Measurements from ENCODE around the gene KRT77. TPM values are rescaled to one million over a fixed set of nuclear protein-coding genes. Genes with fewer than 3 reads are reported as not detected.

Gene KRT77
- total RNA-seq, 2 experiments from 2014 or later: not detected

- no peak overlapping the region for H3K27ac ChIP-seq (ENCODE audit: low read depth, low read length, poor library complexity, severe bottlenecking)
- H3K4me1 ChIP-seq (ENCODE audit: insufficient read depth, low read length, poor library complexity, severe bottlenecking): no peaks in the 10 kb centered on the region
- H3K9me3 ChIP-seq (ENCODE audit: low read length): no peaks in the 10 kb centered on the region
- no peaks in the 10 kb centered on the region for H3K9me2 ChIP-seq (ENCODE audit: insufficient read depth, low read length)
- no peak overlapping the region for H2AFZ ChIP-seq (ENCODE audit: low read length)
- DNase-seq (ENCODE audit: low spot score): no peak
- no peaks in the 10 kb centered on the region for H3K79me2 ChIP-seq (ENCODE audit: insufficient read depth, low read depth, low read length)
- no peak overlapping the region for H3K4me3 ChIP-seq (ENCODE audit: low read depth, low read length, poor library complexity, severe bottlenecking)
- ChIA-PET POLR2A (no interaction called here), CTCF (ENCODE audit: unreplicated experiment) (no interaction called here)
- BruUV-seq (replicated peaks): no TSS peak
- intact Hi-C loops (cut with micrococcal nuclease; ENCODE audit: unreplicated experiment): no loop called here
- no peaks in the 10 kb centered on the region for H3K36me3 ChIP-seq (ENCODE audit: insufficient read depth, low read length)
- TF ChIP-seq EZH2phosphoT487 (IDR thresholded peaks at IDR 0.05; ENCODE audit: borderline replicate concordance, low read depth, low read length) (no peak), CTCF (conservative IDR thresholded peaks at IDR 0.05; ENCODE audit: low read length) (no peak)
- H4K20me1 ChIP-seq (ENCODE audit: insufficient read depth, low read length): no peaks in the 10 kb centered on the region
- H3K4me2 ChIP-seq (ENCODE audit: low read length): no peak overlapping the region
Observed at GRCh38 chr12:52657250-52657902, 45.9 kb downstream of the KRT77 start.

GRCh38 chr12:52656616-52657015 is 46.7 kb downstream of the KRT77 start:
- no TSS peak for BruUV-seq (replicated peaks)
- CTCF ChIA-PET (ENCODE audit: unreplicated experiment): no interaction called here
- no peaks in the 10 kb centered on the region for H3K9me2 ChIP-seq (ENCODE audit: insufficient read depth, low read length)
- no peaks in the 10 kb centered on the region for H3K36me3 ChIP-seq (ENCODE audit: insufficient read depth, low read length)
- H3K79me2 ChIP-seq (ENCODE audit: insufficient read depth, low read depth, low read length): no peaks in the 10 kb centered on the region
- H3K9me3 ChIP-seq (ENCODE audit: low read length): no peaks in the 10 kb centered on the region
- POLR2A ChIA-PET: no interaction called here
- H3K4me3 ChIP-seq (ENCODE audit: low read depth, low read length, poor library complexity, severe bottlenecking): no peak overlapping the region
- intact Hi-C loops (cut with micrococcal nuclease; ENCODE audit: unreplicated experiment): no loop called here
- TF ChIP-seq EZH2phosphoT487 (IDR thresholded peaks at IDR 0.05; ENCODE audit: borderline replicate concordance, low read depth, low read length): no peak
- no peak for TF ChIP-seq CTCF (conservative IDR thresholded peaks at IDR 0.05; ENCODE audit: low read length)
- H3K4me2 ChIP-seq (ENCODE audit: low read length): no peak overlapping the region
- H2AFZ ChIP-seq (ENCODE audit: low read length): no peak overlapping the region
- H3K27ac ChIP-seq (ENCODE audit: low read depth, low read length, poor library complexity, severe bottlenecking): no peak overlapping the region
- no peaks in the 10 kb centered on the region for H4K20me1 ChIP-seq (ENCODE audit: insufficient read depth, low read length)
- no peaks in the 10 kb centered on the region for H3K4me1 ChIP-seq (ENCODE audit: insufficient read depth, low read length, poor library complexity, severe bottlenecking)
- no peak for DNase-seq (ENCODE audit: low spot score)

- no peaks in the 10 kb centered on the region for H3K4me1 ChIP-seq (ENCODE audit: insufficient read depth, low read length, poor library complexity, severe bottlenecking)
- H4K20me1 ChIP-seq (ENCODE audit: insufficient read depth, low read length): no peaks in the 10 kb centered on the region
- no peaks in the 10 kb centered on the region for H3K79me2 ChIP-seq (ENCODE audit: insufficient read depth, low read depth, low read length)
- no TSS peak for BruUV-seq (replicated peaks)
- no peak for TF ChIP-seq EZH2phosphoT487 (IDR thresholded peaks at IDR 0.05; ENCODE audit: borderline replicate concordance, low read depth, low read length)
- TF ChIP-seq CTCF (conservative IDR thresholded peaks at IDR 0.05; ENCODE audit: low read length): no peak
- H2AFZ ChIP-seq (ENCODE audit: low read length): no peak overlapping the region
- no peaks in the 10 kb centered on the region for H3K9me3 ChIP-seq (ENCODE audit: low read length)
- intact Hi-C loops (cut with micrococcal nuclease; ENCODE audit: unreplicated experiment): no loop called here
- H3K4me3 ChIP-seq (ENCODE audit: low read depth, low read length, poor library complexity, severe bottlenecking): no peak overlapping the region
- H3K36me3 ChIP-seq (ENCODE audit: insufficient read depth, low read length): no peaks in the 10 kb centered on the region
- ChIA-PET POLR2A (no interaction called here), CTCF (ENCODE audit: unreplicated experiment) (no interaction called here)
- H3K4me2 ChIP-seq (ENCODE audit: low read length): no peak overlapping the region
- no peaks in the 10 kb centered on the region for H3K9me2 ChIP-seq (ENCODE audit: insufficient read depth, low read length)
- no peak overlapping the region for H3K27ac ChIP-seq (ENCODE audit: low read depth, low read length, poor library complexity, severe bottlenecking)
- DNase-seq (ENCODE audit: low spot score): no peak
Observed at GRCh38 chr12:52655720-52656124, 47.6 kb downstream of the KRT77 start.

All from OCI-LY7 (cell line).